Stimulated activated CD8-positive, alpha-beta memory T cell treated with anti-CD3 and anti-CD28 coated beads, Interleukin-7, amount 100 ng/mL, for 48 hours (primary cell): Measurements from ENCODE around the gene ZNF804B.

Experiments
- DNase-seq, 2 donors: peaks; one replicate each; pipeline ENCODE4 v3.0.0-alpha.2; 2020; ENCODE audit warnings: low read depth in 1 of 2; ENCODE audit errors: extremely low read depth in 1 of 2

The ZNF804B gene

DNA sequence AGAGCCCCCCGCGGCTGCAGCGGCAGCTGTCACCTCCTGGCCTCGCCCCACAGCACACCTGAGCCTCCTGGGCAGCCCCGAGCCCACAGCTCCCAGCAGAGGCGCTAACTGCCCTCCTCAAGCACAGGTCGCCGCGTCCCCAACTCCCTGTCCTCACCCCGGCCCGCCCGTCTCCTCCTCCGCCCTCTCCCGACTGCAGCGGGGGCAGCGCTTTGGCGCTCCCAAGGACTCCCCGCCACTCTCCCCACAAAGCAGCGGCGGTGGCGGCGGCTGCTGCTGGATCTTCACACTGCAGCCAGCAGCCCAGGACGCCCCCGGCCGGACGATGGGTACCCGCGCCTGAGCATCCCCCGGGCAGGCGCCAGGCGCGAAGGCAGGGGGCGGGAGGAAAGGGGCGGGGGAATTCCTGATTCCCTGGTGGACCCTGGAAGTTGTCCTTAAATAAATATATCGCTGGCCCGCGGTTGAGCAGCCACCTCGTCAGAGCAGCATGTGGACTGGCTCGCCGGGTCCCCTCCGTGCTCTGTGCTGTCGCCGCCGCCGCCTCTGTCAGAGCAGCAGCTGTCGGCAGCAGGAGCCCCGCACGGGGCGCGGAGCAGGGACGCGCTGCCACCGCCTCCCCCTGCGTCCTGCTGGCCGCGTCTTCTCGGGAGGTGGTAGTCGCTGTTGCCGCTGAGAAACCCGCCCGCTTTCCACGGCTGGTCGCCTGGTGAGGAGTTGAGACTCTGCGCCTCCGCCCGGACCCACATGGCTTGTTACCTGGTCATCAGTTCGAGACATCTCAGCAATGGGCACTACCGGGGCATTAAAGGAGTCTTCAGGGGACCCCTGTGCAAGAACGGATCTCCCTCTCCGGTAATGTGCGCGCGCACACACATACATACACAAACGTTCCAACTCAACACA lies at the start of gene ZNF804B:
Gene ZNF804B (plus strand): TSS at position 471 of the 906 bp plus-strand sequence. CDS start 277 bp downstream, at position 748.
- DNase-seq: no peak

DNA sequence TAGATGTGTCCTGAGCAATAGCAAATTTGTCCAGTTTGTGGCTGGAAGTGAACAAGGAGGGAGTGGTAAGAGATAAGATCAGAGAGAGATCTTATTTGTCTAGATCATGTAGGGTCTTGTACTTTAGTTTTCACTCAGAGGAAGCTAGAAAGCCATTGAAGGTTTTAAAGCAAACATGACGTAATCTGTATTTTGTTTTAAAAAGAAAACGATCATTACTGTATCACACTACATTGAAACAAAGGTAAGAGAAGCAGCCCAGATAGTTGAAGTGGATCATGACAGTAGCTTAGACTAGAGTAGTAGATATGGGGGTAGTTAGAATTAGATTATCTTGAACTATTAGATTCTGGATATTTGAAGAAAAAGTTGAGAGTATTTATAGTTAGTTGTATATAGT lies 23.6 kb upstream of the ZNF804B start:
- no peak for DNase-seq

DNA sequence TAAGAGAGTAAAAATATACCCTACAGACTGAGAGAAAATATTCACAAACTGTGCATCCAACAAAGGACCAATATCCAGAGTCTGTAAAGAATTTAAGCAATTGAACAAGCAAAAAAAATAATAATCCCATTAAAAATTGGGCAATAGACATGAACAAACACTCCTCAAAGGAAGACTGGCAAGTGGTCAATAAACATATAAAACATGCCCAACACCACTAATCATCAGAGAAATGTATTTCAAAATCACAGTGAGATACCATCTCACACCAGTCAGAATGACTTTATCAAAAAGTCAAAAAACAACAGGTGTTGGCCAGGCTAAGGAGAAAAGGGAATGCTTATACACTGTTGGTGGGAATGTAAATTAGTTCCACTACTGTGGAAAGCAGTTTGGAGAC lies 21.9 kb upstream of the ZNF804B start:
- no peak for DNase-seq

DNA sequence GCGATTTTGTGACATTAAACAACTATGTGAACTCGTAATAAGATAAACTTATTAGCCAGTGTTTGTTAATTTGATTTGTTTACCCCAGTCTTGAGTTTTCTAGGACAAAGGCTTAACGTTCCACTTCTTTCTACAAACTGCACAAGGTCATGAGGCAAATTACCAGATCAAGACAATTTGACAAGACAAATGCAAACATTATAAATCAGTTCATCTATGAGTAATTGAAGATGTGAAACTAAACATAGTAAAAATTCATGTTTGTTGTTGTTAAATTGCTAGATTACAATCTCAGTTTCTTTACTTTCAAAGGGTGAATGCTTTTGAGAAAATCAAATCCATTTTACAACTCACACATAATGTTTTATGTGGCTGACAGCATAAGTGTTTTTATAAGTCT lies 13.4 kb upstream of the ZNF804B start:
- no peak for DNase-seq

DNA sequence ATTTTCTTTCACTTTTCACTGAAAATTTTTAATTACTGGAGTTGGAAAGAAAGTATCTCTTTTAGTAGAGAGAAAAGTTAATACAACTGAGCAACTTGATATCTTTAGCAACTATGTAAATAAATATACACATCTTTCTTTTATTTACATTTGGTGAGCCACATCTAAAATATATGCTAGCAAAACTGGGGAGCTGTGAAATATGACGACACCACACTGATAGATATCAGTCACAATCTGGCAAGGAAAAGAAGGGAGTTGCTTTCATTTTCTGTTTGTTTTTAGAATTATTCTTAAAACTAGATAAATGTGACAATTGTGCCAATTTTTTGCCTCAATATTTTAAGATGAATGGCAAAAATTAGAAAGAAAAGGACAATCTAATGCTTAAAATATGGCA lies 2.7 kb upstream of the ZNF804B start:
- no peak for DNase-seq

DNA sequence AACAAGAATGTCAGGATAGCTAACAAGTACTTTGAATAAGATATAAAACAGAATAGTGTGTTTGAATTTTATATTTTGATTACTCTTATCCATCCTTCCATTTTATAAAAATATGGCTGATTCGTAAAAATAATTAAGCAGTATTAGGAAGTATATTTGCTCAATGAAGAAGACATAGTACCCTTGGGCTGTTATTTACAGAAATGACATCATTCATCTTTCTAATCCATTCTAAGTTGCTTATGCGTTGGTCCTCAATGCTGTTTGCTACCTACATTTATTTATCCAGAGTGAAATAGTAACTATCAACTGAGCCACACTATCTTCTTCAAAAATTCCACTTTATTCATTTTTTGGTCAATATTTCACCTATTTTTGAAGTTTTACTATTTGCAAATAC lies 2.1 kb upstream of the ZNF804B start:
- DNase-seq: no peak

DNA sequence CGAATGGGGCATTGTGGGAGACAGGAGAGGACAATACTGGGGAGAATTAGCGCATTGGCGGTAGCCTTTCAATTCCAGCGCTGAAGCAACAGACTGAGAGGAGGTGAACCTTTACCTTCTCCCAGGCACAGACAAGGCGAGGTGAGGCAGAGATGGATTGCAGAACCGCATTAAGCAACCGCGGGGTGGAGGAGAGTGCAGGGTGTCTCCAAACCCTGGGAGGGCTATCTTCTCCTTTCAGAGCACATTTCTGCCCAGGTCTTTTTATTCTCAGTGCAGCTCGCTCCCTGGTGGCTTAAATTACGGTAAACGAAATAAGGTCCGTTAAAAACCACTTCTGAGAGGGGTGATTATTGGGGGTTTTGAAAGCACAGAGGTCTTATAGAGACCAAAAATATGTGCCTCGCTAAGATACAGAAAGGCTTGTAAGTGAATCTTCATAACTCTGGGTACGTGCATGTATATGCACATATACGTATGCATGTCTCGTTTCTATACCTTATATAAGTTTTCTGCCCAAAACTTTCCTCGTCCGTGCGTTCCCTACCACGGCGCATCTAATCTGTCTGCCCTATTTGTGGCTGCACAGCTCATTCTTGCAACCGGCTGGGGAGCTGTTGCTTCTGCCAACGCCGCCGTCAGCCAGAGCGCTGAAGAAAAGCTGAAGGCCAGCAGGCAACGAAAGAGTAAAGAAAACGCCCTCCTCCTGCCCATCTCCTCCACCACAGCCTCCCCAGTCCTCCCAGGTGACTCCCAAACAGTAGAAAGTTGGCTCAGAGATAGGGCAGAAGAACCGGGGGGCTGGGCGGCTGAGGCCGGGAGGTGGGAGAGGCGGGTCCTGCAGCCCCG lies 895 bp upstream of the ZNF804B start:
- no peak for DNase-seq

DNA sequence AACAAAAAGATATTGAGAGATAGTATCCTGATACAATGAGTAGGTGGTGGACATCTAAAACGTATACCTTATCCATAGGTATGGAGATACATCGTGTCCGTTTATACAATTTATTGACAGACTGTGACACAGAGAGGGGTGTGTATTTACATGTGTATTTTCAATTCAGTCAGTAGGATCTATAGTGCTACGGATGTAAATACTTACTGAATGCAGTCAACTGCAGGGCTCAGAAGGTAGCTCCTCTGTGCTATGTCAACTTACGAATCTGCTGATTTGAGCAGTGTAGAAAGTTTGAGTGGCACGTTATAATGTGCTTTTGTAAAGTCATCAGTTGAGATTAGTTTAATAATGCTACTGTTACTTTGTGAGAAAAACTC lies 626 bp downstream of the ZNF804B start:
- DNase-seq: no peak

DNA sequence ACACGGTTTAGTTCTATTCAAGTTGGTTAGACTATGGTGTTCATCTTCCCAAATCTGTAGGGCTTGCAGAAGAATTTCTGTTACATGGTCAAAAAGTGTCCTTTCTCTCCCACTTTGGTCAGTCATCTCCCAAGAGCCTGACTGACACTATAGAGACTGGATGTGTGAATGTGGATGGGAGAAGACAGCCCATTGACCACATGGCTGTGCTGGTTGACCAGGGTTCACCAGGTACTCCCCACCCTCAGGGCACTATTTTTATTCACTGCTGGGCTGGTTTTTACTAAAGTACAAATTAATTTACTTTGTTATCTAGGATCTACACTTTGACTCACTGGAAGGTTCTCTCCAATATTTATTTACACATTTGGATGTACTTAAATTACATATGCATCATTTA lies 2.3 kb downstream of the ZNF804B start:
- DNase-seq: no peak

DNA sequence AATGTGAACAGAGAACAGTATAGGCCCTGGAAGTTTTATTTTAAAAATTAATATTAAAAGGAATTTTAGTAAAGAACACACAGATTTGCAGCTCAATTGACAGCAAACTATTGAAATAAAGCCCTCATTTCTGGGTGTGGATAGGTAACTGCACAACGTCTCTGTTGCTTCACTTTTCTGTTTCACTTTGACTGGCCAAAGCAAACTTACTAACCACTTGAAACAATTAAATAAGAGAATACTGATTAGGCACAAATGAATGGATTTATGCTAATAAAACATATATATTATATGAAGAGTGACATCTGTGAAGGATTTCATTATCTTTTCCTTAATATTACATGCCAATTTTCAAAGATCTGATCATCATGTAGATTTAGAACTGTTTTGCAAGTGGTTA lies 11.9 kb downstream of the ZNF804B start:
- DNase-seq: no peak

DNA sequence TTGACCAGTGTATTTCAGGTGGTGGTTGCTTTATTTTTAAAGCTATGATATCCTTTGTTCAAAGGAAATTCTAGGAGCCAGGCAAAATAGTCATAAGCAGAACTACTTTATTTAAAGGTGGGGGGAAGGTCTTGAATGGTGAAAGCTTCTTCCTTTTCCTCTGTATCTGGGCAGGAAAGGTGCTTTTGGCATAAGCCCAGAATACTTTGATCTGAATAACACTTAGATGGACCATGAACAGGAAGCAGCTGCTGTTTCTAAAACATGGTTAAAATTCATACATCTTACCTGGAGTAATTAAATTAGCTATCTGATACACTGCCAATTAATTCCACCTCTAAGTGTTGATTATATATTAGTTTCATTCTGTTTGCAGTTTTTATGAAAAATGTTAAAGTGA lies 13.3 kb downstream of the ZNF804B start:
- no peak for DNase-seq

DNA sequence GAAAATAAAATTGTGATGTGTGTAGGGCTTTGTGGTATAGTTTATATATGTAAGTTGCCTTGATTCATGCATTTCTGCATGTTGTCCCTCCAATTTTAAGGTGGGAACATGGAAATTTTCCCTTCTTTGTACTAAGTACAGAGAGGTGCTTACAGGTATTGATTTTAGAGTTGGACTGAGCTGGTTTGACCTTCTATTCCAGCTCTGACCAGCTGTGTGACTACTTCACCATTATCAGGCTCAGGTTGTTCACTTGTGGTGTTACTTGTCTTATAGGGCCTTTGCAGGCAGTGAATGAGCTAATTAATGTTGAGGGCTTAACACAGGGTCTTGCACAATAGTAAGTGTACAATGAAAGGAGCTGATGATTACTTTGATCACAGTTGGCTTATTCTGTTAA lies 16.3 kb downstream of the ZNF804B start:
- no peak for DNase-seq

DNA sequence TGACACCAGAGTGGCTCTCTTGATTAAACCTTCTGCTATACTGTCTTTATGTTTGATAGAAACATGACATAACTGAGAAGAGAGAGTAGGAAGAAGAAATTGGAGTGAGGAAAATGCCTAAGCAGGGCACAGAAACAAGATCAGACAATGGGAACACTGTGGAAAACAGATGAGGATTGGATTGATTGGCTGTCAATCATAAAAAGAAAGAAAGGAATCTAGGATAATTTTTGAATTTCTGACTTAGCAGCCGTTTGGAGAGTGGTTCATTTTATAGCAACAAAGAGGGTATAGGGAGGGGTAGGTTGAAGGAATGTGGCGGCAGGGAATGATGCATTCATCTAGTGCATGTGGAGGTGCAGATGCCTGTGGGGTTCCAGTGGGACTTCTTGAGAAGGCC lies 28.3 kb downstream of the ZNF804B start:
- DNase-seq: no peak

DNA sequence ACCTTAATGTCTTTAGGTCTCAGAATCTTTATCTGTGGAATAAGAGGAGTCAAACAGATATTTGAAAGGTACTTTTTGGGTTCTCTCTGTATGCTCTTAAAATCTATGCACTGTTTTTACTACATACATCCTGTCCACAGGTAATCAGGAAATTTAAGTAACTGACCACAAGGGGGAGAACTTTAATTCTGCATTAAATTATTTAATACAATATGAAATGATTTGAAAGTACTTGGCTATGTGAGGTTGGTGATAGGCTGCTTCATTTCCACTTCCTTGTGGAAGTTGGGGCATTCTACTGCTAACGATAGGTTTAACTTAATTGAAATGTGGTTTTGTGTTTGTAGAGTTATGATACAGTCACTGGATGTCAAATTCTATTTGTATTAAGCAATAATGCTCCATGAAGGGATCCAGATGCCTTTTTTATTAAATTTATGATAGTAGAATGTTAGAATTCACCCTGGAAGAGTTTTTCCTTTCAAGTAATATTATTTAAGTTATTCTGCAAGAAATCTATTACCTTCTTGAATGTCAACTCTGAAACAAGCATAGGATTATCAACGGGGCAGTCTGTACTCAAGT lies 30.1 kb downstream of the ZNF804B start:
- no peak for DNase-seq

DNA sequence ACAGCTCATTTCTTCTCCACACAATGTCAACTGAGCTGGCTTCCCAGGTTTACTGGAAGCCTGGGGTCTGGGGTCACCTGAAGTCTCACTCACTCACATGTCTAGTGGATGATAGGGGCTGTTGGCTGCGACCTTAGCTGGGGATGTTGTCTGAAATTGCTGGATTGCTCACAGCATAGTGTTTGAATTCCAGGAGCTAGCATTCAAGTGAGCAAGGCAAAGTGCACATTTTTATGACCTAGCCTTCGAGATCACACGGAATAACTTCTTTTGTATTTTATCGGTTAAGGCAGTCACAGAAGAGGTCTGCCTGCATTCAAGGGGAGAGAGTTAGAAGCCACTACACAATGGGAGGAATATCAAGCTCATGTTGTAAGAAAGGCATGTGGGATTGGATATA lies 32.4 kb downstream of the ZNF804B start:
- no peak for DNase-seq

DNA sequence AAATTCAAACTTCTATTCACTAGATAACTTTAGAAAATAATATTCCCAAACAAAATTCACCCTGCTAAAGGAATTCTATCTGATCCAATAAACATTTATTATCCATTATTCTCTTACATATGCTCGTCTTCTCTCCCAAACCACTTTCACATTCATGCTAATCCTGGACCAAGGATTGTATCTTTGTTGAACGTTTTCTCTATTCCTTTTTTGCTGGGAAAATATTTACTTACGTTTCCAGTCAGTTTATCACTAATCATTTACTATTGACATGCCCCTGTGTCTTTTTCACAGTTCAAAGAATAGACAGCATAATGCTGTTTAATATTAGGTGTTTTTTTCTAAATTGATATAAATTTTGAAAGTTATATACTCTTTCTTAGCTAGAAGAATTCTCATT lies 32.9 kb downstream of the ZNF804B start:
- no peak for DNase-seq

DNA sequence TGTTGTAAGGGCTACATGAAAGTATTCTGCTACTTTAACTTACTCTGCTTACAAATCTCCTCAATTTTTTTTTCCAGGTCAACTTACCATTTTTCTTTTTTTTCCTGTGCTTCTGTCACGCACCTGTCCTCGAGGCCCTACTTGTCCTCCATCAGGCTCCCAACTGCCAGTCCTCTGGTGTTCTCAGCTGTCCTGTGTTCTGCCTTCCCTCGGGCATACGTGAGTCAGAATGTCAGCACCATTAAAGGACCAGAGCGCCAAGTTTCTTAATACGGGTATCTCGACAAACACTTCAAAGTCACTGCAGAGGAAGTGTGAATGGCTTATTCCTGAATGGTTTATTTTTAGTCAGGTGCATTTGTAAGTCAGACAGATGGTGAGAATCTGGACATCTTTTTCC lies 36.1 kb downstream of the ZNF804B start, which contains the start of gene TEX47:
Gene TEX47 (minus strand): TSS at position 185 of the 400 bp plus-strand sequence. CDS start 795 bp downstream, outside the sequence.
- no peak for DNase-seq

DNA sequence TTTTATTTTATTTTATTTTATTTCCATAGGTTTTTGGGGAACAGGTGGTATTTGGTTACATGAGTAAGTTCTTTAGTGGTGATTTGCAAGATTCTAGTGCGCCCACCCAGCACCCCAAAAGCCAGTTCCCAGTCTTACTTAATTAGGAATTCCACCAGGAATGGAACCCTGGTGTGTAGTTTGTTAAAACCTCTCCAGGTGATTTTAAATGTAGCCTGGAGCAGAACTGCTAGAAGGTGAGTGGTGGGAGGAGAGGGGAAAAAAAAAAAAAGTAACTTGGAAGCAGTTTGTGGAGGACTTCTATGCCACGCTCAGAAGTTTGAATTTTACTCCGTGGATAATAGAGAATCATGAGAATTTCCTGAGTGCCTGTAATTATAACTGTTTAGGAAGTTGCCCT lies 41.5 kb downstream of the ZNF804B start:
- DNase-seq: no peak

DNA sequence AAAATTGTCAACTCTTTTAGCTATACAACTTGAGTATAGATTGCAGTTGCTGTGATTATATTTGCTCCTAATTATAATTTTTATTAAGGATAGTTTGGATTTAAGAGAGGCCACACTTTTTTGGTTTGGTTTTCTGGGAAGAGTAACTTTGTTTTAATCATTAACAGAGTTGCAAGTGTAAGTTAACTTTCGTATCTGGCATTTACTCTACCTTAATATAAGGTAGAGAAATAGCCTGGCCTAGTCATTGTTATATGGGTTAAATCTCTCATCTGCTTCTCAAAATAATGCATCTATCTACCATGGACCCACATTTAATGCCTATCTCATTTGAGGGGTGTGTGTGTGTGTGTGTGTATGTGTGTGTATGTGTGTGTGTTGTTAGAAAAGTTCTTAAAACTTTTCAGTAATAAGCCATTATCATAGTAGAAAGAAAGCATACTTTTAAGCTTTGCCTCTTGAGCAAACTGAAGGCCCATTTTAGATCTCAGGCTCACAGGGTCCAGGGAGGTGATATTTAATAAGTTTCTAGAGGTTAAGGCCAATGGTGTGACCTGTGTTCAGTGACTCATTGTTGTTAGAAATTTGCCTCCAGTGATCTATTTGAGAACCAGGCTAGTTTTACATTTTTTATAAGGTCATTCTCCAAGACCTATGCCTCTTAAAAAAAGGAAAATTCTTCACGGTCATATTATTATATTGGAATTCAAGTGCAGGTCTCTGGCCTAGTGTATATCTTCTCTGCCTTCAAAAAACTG lies 47.0 kb downstream of the ZNF804B start:
- DNase-seq: no peak

DNA sequence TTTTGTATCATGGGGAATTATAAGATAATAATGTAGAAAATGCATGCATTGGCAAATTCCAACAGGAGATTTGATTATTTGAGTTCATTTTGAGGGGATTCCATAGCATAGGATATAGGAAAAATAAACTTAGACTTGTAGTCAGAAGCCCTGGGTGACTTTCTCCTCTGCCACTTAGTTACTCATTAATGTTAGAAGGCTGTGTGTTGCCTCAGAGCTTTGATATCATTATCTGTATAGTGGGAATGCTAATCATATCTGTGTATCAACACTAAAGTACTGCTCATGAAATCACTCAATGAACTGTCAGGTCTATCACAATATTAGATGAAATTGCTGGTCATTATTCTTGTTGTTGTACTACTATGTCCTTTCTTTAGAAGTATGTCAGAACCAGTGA lies 59.1 kb downstream of the ZNF804B start:
- no peak for DNase-seq

DNA sequence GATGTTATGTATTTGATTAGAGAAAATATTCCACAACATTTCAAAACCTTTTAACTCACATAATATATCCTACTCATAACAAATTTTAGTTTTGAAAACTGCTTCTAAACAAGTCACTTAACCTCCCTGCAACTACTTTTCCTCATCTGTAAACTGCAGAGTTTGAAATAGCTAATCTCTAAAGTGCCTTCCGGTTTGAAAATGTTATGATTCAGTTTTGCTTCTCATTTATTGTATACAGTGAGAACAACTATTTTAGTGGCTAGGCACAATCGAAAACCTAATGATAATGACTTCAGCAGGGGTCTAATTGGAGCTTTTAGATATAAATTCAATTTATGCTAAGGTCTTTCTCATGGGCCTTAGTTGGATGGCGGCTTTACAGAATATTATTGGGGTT lies 66.7 kb downstream of the ZNF804B start:
- DNase-seq: no peak
